Spleen (tissue), 11 donors: ENCODE measurements around the gene GJC1. TPM values are rescaled to one million over a fixed set of nuclear protein-coding genes. Genes with fewer than 3 reads are reported as not detected.

ENCODE experiments used
- DNase-seq: peaks from one replicate; pipeline ENCODE4 v3.0.0-alpha.2; 2020
- H3K27ac ChIP-seq, 8 donors: fragments of 200-600 bp; sonication (generic) in 7 of 8; 1 replicate in 4 of 8; 2 replicates in 4 of 8; pipeline versions ENCODE4 v1.5.0 to v1.8.0; 2016 to 2021; ENCODE audit warnings: inconsistent platforms in 4 of 8, mild to moderate bottlenecking in 4 of 8, moderate library complexity in 1 of 8
- H3K27me3 ChIP-seq, 7 donors: fragments of 200-600 bp; sonication (generic) in 6 of 7; replicated peaks in 1 of 7; 1 replicate in 4 of 7; 2 replicates in 3 of 7; pipeline versions ENCODE4 v1.5.0 to v1.8.0; 2016 to 2021; ENCODE audit warnings: inconsistent platforms in 3 of 7, mild to moderate bottlenecking in 1 of 7
- H3K36me3 ChIP-seq, 6 donors: fragments of 200-600 bp; sonication (generic) in 5 of 6; 1 replicate in 4 of 6; 2 replicates in 2 of 6; pipeline versions ENCODE4 v1.5.0 to v1.8.0; 2016 to 2021; ENCODE audit warnings: inconsistent platforms in 2 of 6
- H3K4me1 ChIP-seq, 6 donors: fragments of 200-600 bp; sonication (generic) in 5 of 6; 1 replicate in 3 of 6; 2 replicates in 3 of 6; pipeline versions ENCODE4 v1.5.0 to v1.8.0; 2016 to 2021; ENCODE audit warnings: inconsistent platforms in 3 of 6
- H3K4me3 ChIP-seq, 8 donors: fragments of 200-600 bp; sonication (generic) in 7 of 8; 1 replicate in 4 of 8; 2 replicates in 4 of 8; pipeline versions ENCODE4 v1.5.0 to v1.8.0; 2016 to 2021; ENCODE audit warnings: inconsistent platforms in 4 of 8, mild to moderate bottlenecking in 4 of 8, moderate library complexity in 2 of 8
- H3K9me3 ChIP-seq, 8 donors: fragments of 200-600 bp; sonication (generic) in 7 of 8; 1 replicate in 4 of 8; 2 replicates in 4 of 8; pipeline versions ENCODE4 v1.5.0 to v1.8.0; 2016 to 2021; ENCODE audit warnings: inconsistent platforms in 4 of 8
- CTCF ChIP-seq, 11 experiments: fragments of 200-600 bp in 7 of 11; fragments of 450-650 bp in 4 of 11; sonication (generic) in 4 of 11; IDR thresholded peaks in 8 of 11; conservative IDR thresholded peaks in 3 of 11; 1 replicate in 7 of 11; 2 replicates in 4 of 11; pipeline versions ENCODE4 v1.4.0 to v1.8.0; 2016 to 2021; ENCODE audit warnings: antibody characterized with exemption in 11 of 11, inconsistent platforms in 4 of 11, mild to moderate bottlenecking in 1 of 11
- POLR2A ChIP-seq, 3 donors: fragments of 450-650 bp; IDR thresholded peaks; one replicate each; pipeline ENCODE4 v1.5.1; 2017; ENCODE audit warnings: antibody characterized with exemption in 3 of 3, mild to moderate bottlenecking in 1 of 3
- POLR2AphosphoS5 ChIP-seq, 3 donors: sonication (generic); formaldehyde crosslinking; IDR thresholded peaks; one replicate each; pipeline ENCODE4 v1.5.1; 2017; ENCODE audit warnings: antibody characterized with exemption in 3 of 3
- WGBS, 5 donors: extraction: QIAGEN DNeasy Blood & Tissue Kit in 3 of 5; methylation state at CpG; one replicate each; pipeline versions ENCODE4 v1.1.5 to v1.1.7; 2013 to 2018; 5-methylcytosine and 5-hydroxymethylcytosine counted together
- intact Hi-C: fragments of 100-400 bp; cut with DNase I; formaldehyde crosslinking; loops from one replicate; pipeline ENCODE4 v1.15.0; 2023; ENCODE audit warnings: low total_unique reads
- polyA plus RNA-seq, 3 donors: library from polyadenylated mRNA; stranded (reverse); fragments of 200-250 nt; gene quantifications; one replicate each; pipeline ENCODE4 v1.2.1, GENCODE V29; 2013
- total RNA-seq, 7 donors: library from RNA; depleted of rRNA in 3 of 7; stranded (reverse); fragments of >200 nt in 3 of 7; fragmentation: NEBNext Ultra II Directional in 4 of 7; extraction: Animal tissue kit (Norgen Biotek cat#: 25700) in 4 of 7; gene quantifications; one replicate each; pipeline versions ENCODE4 v1.1.0 to v1.2.1, GENCODE V29; 2016 to 2021
- donor health status: healthy with polysubstance abuse.
- donor health status: DM: no; HTN: no; CAD: no; lungs with moderate emphysema.
- donor health status: DM: no; HTN: no; CAD: no.
- donor health status: Bipolar disorder and iron deficiency.
- donor health status: healthy.
- donor health status: DM: no; HTN: no; CAD: no.
- donor health status: DM: yes; HTN: yes; CAD: no.

GJC1 gene
- total and polyA plus RNA-seq, 10 donors, result 0.41 to 1.8 (median 0.83) TPM

- WGBS, 5 donors, result 79 to 96% (median 88%) methylated on average over 7 to 14 of the region's 14 CpGs
- no peak for TF ChIP-seq POLR2AphosphoS5 (IDR thresholded peaks at IDR 0.05)
- no peak for TF ChIP-seq CTCF (IDR thresholded peaks at IDR 0.05 in 8 of 11, conservative IDR thresholded peaks at IDR 0.05 in 3 of 11)
- TF ChIP-seq POLR2A (IDR thresholded peaks at IDR 0.05), result no peak
- peak; percentile 44 for DNase-seq
- H3K4me3 ChIP-seq, result no peak overlapping the region
- no peaks in the 10 kb centered on the region for H3K36me3 ChIP-seq
- intact Hi-C loops, result no loop called here
- peaks cover 8 to 35% (median 18%) of the 10 kb centered on the region in 6 donors for H3K4me1 ChIP-seq
- H3K9me3 ChIP-seq, result no peaks in the 10 kb centered on the region
- no peak overlapping the region for H3K27ac ChIP-seq
- peaks cover 0 to 51% (median 5%) of the 10 kb centered on the region in 7 donors for H3K27me3 ChIP-seq
Observed at GRCh38 chr17:44780845-44781480, 49.1 kb downstream of the GJC1 start.

- no peak for TF ChIP-seq POLR2A (IDR thresholded peaks at IDR 0.05)
- TF ChIP-seq POLR2AphosphoS5 (IDR thresholded peaks at IDR 0.05), result no peak
- no peak for TF ChIP-seq CTCF (IDR thresholded peaks at IDR 0.05 in 8 of 11, conservative IDR thresholded peaks at IDR 0.05 in 3 of 11)
- Histone ChIP-seq H3K27ac (no peak overlapping the region), H3K4me1 (peaks cover 9 to 43% (median 25%) of the 10 kb centered on the region in 6 donors), H3K27me3 (peaks cover 0 to 51% (median 5%) of the 10 kb centered on the region in 7 donors), H3K36me3 (no peaks in the 10 kb centered on the region), H3K4me3 (no peak overlapping the region), H3K9me3 (no peaks in the 10 kb centered on the region)
- intact Hi-C loops, result no loop called here
- 82 to 89% (median 85%) methylated on average over 9 to 12 of the region's 12 CpGs for WGBS, 5 donors
- DNase-seq, result peak; percentile 61
Observed at GRCh38 chr17:44780161-44780560, 49.9 kb downstream of the GJC1 start.

GRCh38 chr17:44779211-44780025, 50.7 kb downstream of the GJC1 start:
- intact Hi-C loops, result loop anchor here (5.0 kb wide), 2 partner anchors 88 to 243 kb away; no protein-coding TSS in a partner anchor

More at GRCh38 chr17:44779211-44780025, 50.7 kb downstream of the GJC1 start:
- 18 to 28% (median 20%) methylated on average over 28 to 36 of the region's 36 CpGs for WGBS, 5 donors
- DNase-seq, result peak; percentile 93
- Histone ChIP-seq H3K4me3 (peak overlapping the region in 7 of 8 donors; percentile 5 to 67 (median 30)), H3K9me3 (no peaks in the 10 kb centered on the region), H3K36me3 (no peaks in the 10 kb centered on the region), H3K27me3 (peaks cover 0 to 54% (median 5%) of the 10 kb centered on the region in 7 donors), H3K4me1 (peaks cover 13 to 50% (median 32%) of the 10 kb centered on the region in 6 donors), H3K27ac (no peak overlapping the region)
- TF ChIP-seq POLR2A (IDR thresholded peaks at IDR 0.05) (no peak), CTCF (IDR thresholded peaks at IDR 0.05 in 8 of 11, conservative IDR thresholded peaks at IDR 0.05 in 3 of 11) (peak; percentile 67 to 91 (median 86)), POLR2AphosphoS5 (IDR thresholded peaks at IDR 0.05) (peak; percentile 39 to 53 (median 48))
